Measurements from ENCODE around the gene TPRG1.

Gene TPRG1

GRCh38 chr3:189186101-189186500, 14.3 kb downstream of the TPRG1 start:
- TF ChIP-seq CTCF (conservative IDR thresholded peaks at IDR 0.05) (no peak), ZFX (IDR thresholded peaks at IDR 0.05) (no peak)
- no peak overlapping the region for H3K27ac ChIP-seq

GRCh38 chr3:189188466-189188865, 16.7 kb downstream of the TPRG1 start:
- TF ChIP-seq CTCF (conservative IDR thresholded peaks at IDR 0.05) = no peak
- TF ChIP-seq ZFX (IDR thresholded peaks at IDR 0.05) = no peak
- peak overlapping the region; percentile 17; the same call in 1 of the 2 replicates for H3K27ac ChIP-seq

- H3K27ac ChIP-seq = no peak overlapping the region
- TF ChIP-seq ZFX (IDR thresholded peaks at IDR 0.05) (no peak), CTCF (conservative IDR thresholded peaks at IDR 0.05) (no peak)
These were observed 21.0 kb downstream of the TPRG1 start for GRCh38 chr3:189192725-189193124.

- peak; percentile 65 for TF ChIP-seq CTCF (conservative IDR thresholded peaks at IDR 0.05)
- TF ChIP-seq ZFX (IDR thresholded peaks at IDR 0.05) = no peak
- H3K27ac ChIP-seq = no peak overlapping the region
These were observed 23.5 kb downstream of the TPRG1 start for GRCh38 chr3:189195302-189195701.

GRCh38 chr3:189202106-189202505, 30.3 kb downstream of the TPRG1 start:
- no peak for TF ChIP-seq CTCF (conservative IDR thresholded peaks at IDR 0.05)
- no peak for TF ChIP-seq ZFX (IDR thresholded peaks at IDR 0.05)
- H3K27ac ChIP-seq = no peak overlapping the region

- H3K27ac ChIP-seq = no peak overlapping the region
- TF ChIP-seq ZFX (IDR thresholded peaks at IDR 0.05) = no peak
- TF ChIP-seq CTCF (conservative IDR thresholded peaks at IDR 0.05) = no peak
These were observed 30.8 kb downstream of the TPRG1 start for GRCh38 chr3:189202583-189202982.

- TF ChIP-seq CTCF (conservative IDR thresholded peaks at IDR 0.05) (no peak), ZFX (IDR thresholded peaks at IDR 0.05) (no peak)
- no peak overlapping the region for H3K27ac ChIP-seq
These were observed 32.5 kb downstream of the TPRG1 start for GRCh38 chr3:189204167-189204866.
